ENCODE data around the gene OTOP2. TPM values are rescaled to one million over a fixed set of nuclear protein-coding genes. Genes with fewer than 3 reads are reported as not detected.
A peak's percentile ranks its signal among the peaks of the same experiment; 100 is the strongest.

The OTOP2 gene
- total RNA-seq, 1 experiment from 2014 or later, result not detected

GRCh38 chr17:74923538-74924249 is 379 bp upstream of the OTOP2 start:
- Histone ChIP-seq H3K27me3 (replicated peaks) (peaks cover 96% of the 10 kb centered on the region), H3K4me3 (no peak overlapping the region), H3K4me1 (replicated peaks) (peaks cover 22% of the 10 kb centered on the region), H3K9me3 (replicated peaks) (peaks cover 3% of the 10 kb centered on the region; the same call in 1 of the 2 replicates), H3K27ac (no peak overlapping the region), H3K36me3 (no peaks in the 10 kb centered on the region)
- DNase-seq (ENCODE audit: low read depth in 1 of 2, low spot score in 2 of 2), result peak in 1 of 2 experiments; percentile 75

GRCh38 chr17:74925242-74925641 is 1.2 kb downstream of the OTOP2 start:
- Histone ChIP-seq H3K4me3 (no peak overlapping the region), H3K27me3 (replicated peaks) (peaks cover 89% of the 10 kb centered on the region), H3K27ac (no peak overlapping the region), H3K4me1 (replicated peaks) (peaks cover 14% of the 10 kb centered on the region), H3K9me3 (replicated peaks) (no peaks in the 10 kb centered on the region; the same call in 1 of the 2 replicates), H3K36me3 (no peaks in the 10 kb centered on the region)
- DNase-seq (ENCODE audit: low read depth in 1 of 2, low spot score in 2 of 2), result no peak

- Histone ChIP-seq H3K27me3 (replicated peaks) (peaks cover 89% of the 10 kb centered on the region), H3K4me1 (replicated peaks) (peaks cover 4% of the 10 kb centered on the region; the same call in 1 of the 2 replicates), H3K27ac (no peak overlapping the region), H3K4me3 (no peak overlapping the region), H3K9me3 (replicated peaks) (no peaks in the 10 kb centered on the region; the same call in 1 of the 2 replicates), H3K36me3 (no peaks in the 10 kb centered on the region)
- DNase-seq (ENCODE audit: low read depth in 1 of 2, low spot score in 2 of 2), result no peak
Measured at GRCh38 chr17:74928786-74929185, 4.7 kb downstream of the OTOP2 start.

GRCh38 chr17:74930535-74931036 is 6.5 kb downstream of the OTOP2 start:
- H3K9me3 ChIP-seq (replicated peaks), result no peaks in the 10 kb centered on the region
- no peaks in the 10 kb centered on the region for H3K4me1 ChIP-seq (replicated peaks)
- no peak for DNase-seq (ENCODE audit: low read depth in 1 of 2, low spot score in 2 of 2)
- H3K4me3 ChIP-seq, result no peak overlapping the region
- peaks cover 85% of the 10 kb centered on the region for H3K27me3 ChIP-seq (replicated peaks)
- H3K36me3 ChIP-seq, result no peaks in the 10 kb centered on the region
- no peak overlapping the region for H3K27ac ChIP-seq

- H3K4me3 ChIP-seq, result no peak overlapping the region
- 0 out of 2 replicates have a peak, but pooled peaks cover 3% of the 10 kb centered on the region for H3K9me3 ChIP-seq (replicated peaks)
- H3K36me3 ChIP-seq, result no peaks in the 10 kb centered on the region
- DNase-seq (ENCODE audit: low read depth in 1 of 2, low spot score in 2 of 2), result no peak
- H3K4me1 ChIP-seq (replicated peaks), result no peaks in the 10 kb centered on the region
- H3K27me3 ChIP-seq (replicated peaks), result peaks cover 91% of the 10 kb centered on the region
- no peak overlapping the region for H3K27ac ChIP-seq
Measured at GRCh38 chr17:74935048-74935447, 11.0 kb downstream of the OTOP2 start.

GRCh38 chr17:74935585-74936469 is 11.8 kb downstream of the OTOP2 start, which contains the start of gene OTOP3:
OTOP3 (plus strand) TSS chr17:74935898; CDS start chr17:74935922, 24 bp downstream.
- no peaks in the 10 kb centered on the region for H3K36me3 ChIP-seq
- H3K27me3 ChIP-seq (replicated peaks), result peaks cover 92% of the 10 kb centered on the region
- H3K4me3 ChIP-seq, result no peak within 1 kb of the TSS
- H3K4me1 ChIP-seq (replicated peaks), result no peaks in the 10 kb centered on the region
- DNase-seq (ENCODE audit: low read depth in 1 of 2, low spot score in 2 of 2), result peak in 1 of 2 experiments; percentile 48
- 0 out of 2 replicates have a peak, but pooled peaks cover 3% of the 10 kb centered on the region for H3K9me3 ChIP-seq (replicated peaks)
- H3K27ac ChIP-seq, result no peak within 1 kb of the TSS

- Histone ChIP-seq H3K27ac (no peak overlapping the region), H3K36me3 (no peaks in the 10 kb centered on the region), H3K4me3 (no peak overlapping the region), H3K4me1 (replicated peaks) (no peaks in the 10 kb centered on the region), H3K27me3 (replicated peaks) (peaks cover 92% of the 10 kb centered on the region), H3K9me3 (replicated peaks) (0 out of 2 replicates have a peak, but pooled peaks cover 3% of the 10 kb centered on the region)
- DNase-seq (ENCODE audit: low read depth in 1 of 2, low spot score in 2 of 2), result no peak
Measured at GRCh38 chr17:74936470-74936799, 12.4 kb downstream of the OTOP2 start.

- Histone ChIP-seq H3K27ac (no peak overlapping the region), H3K4me1 (replicated peaks) (no peaks in the 10 kb centered on the region), H3K27me3 (replicated peaks) (peaks cover 93% of the 10 kb centered on the region), H3K36me3 (no peaks in the 10 kb centered on the region), H3K9me3 (replicated peaks) (peaks cover 3% of the 10 kb centered on the region; the same call in 1 of the 2 replicates), H3K4me3 (no peak overlapping the region)
- DNase-seq (ENCODE audit: low read depth in 1 of 2, low spot score in 2 of 2), result no peak
Measured at GRCh38 chr17:74937064-74938051, 13.3 kb downstream of the OTOP2 start.

GRCh38 chr17:74938194-74938950 is 14.3 kb downstream of the OTOP2 start:
- no peak for DNase-seq (ENCODE audit: low read depth in 1 of 2, low spot score in 2 of 2)
- Histone ChIP-seq H3K27ac (no peak overlapping the region), H3K4me3 (no peak overlapping the region), H3K27me3 (replicated peaks) (peaks cover 93% of the 10 kb centered on the region), H3K4me1 (replicated peaks) (no peaks in the 10 kb centered on the region), H3K9me3 (replicated peaks) (peaks cover 3% of the 10 kb centered on the region; the same call in 1 of the 2 replicates), H3K36me3 (no peaks in the 10 kb centered on the region)

GRCh38 chr17:74939534-74939933 is 15.5 kb downstream of the OTOP2 start:
- Histone ChIP-seq H3K27me3 (replicated peaks) (peaks cover 96% of the 10 kb centered on the region), H3K4me1 (replicated peaks) (no peaks in the 10 kb centered on the region), H3K9me3 (replicated peaks) (peaks cover 3% of the 10 kb centered on the region; the same call in 1 of the 2 replicates), H3K27ac (no peak overlapping the region), H3K36me3 (no peaks in the 10 kb centered on the region), H3K4me3 (no peak overlapping the region)
- DNase-seq (ENCODE audit: low read depth in 1 of 2, low spot score in 2 of 2), result no peak

- no peak for DNase-seq (ENCODE audit: low read depth in 1 of 2, low spot score in 2 of 2)
- Histone ChIP-seq H3K9me3 (replicated peaks) (peaks cover 3% of the 10 kb centered on the region; the same call in 1 of the 2 replicates), H3K36me3 (no peaks in the 10 kb centered on the region), H3K27me3 (replicated peaks) (peaks cover 98% of the 10 kb centered on the region), H3K27ac (no peak overlapping the region), H3K4me1 (replicated peaks) (no peaks in the 10 kb centered on the region), H3K4me3 (no peak overlapping the region)
Measured at GRCh38 chr17:74941128-74941725, 17.2 kb downstream of the OTOP2 start.
